ENCODE results near the gene ADH7.
"Not testable (repeated sequence)": the region's sequence is repeated elsewhere in the genome, so short reads cannot be mapped to it uniquely, and the experiment has no call there.

ADH7 gene

DNA sequence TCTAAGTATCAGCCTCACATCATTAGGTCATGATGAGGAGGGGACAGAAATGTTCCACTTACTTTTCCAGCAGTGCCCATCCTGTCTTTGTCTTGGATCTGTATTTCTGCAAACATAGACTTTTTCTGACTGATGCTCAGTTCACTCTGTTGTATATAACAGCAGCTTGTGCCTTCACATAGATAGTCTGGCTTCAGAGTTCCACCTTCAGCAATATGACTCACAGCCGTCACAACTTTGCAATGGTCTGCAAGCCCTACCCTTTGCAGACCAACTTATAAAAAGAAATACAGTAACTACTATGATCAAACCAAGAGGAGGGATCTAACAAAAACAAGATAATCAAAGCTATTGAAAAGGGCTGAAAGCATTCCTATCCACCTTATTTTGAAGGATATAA is at the start of gene ADH7:
TSS of gene ADH7 (minus strand) at position 189 of the 400 bp plus-strand sequence. CDS start at position 80, 109 bp downstream.
- no peak for DNase-seq

DNA sequence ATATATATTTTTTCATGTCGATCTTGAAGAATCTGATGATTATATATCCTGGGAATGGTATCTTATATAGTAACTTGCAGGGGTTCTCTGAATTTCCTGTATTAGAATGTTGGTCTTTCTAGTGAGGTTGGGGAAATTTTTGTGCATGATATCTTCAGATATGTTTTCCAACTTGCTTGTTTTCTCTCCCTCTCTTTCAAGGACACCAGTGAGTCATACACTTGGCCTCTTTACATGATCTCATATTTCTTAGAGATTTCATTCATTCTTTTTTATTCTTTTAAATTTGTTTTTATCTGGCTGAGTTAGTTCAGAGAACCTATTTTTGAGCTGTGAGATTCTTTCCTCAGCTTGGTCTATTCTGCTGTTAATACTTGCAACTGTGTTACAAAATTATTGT is 48.5 kb upstream of the ADH7 start:
- no peak for DNase-seq

DNA sequence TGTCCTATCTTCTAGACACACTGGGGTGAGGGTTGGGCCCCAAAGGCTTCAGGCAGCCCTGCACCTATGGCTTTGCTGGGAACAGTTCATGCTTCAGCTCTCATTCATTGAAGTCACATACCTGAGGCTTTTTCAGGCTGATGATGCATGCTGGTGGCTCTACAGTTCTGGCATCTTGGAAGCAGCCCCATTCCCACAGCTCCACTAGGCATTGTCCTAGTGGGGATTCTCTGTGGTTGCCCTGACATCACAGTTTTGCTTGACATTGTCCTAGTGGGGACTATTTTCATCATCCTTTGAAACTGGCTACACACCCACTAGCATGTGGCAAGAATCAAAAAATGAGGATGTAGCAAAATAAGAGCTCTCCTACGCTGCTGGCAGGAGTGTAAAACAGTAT is 38.0 kb upstream of the ADH7 start:
- no peak for DNase-seq

DNA sequence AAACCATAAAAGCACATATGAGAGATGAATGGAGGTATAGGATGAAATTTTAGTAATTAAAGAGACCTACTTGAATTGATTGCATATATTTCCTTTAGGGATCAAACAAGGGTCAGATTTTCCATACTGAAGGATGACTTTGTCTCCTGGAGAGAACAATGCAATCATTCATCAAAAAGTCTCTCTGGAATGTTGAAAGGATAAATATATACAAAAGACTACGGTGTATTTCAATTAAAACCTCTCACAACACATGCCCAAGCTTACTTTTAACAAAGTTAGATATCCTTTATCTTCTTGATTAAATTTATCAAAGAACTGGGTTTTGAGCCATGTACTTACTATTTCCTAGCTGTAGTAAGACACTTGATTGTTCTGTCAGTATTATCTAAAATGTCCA is 36.8 kb upstream of the ADH7 start:
- no peak for DNase-seq

DNA sequence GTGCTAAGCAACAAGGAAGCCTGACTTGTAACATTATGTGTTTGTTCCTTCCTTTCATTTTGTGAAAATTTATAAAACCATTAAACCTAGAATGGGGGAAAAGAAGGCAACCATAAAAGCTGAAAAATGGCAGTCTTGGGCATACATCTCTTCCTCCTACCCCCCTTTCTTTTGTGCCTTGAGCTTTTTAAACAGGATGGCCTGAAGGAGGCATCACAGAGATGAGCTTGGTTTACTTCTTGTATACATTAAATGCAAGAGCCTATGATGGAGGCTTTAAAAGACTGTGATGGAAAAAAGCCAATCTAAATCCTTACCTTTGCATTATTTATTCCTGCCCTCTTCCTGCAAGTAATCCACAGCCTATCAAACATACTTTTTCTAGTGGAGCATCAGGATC is 36.2 kb upstream of the ADH7 start:
- no peak for DNase-seq

DNA sequence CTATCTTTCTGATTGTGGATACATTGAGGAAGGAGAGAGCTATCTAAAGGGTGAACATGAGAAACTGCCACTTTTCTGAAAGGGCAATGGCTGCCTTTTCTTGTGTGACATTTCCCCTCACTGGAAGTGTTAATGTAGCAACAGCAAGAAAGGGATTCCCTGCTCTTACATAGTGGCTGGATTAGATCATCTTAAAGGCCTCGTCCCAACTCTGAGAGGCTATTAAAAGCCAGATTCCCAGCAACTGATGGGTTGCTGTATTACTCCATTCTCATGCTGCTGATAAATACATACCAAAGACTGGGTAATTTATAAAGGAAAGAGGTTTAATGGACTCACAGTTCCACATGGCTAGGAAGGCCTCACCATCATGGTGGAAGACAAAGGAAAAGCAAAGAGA is 33.7 kb upstream of the ADH7 start:
- DNase-seq, result no peak

DNA sequence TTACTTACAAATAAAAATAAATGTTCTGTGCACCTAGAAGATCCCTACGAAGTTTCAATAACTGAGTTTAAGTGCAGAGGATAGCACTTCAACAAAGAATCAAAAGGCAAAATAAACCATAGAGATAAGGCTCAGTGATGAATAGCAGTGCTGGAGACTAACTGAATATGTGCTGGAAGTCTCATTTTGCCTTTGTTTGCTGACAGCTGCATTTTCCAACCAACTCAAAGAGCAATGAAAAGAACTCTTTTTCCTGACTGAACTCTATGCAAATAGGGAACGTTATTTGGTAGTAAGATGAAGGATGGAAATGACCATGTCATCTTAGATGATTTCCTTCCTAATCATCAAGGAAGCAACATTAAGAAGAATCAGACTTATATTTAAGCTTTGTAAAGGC is 32.7 kb upstream of the ADH7 start:
- no peak for DNase-seq

DNA sequence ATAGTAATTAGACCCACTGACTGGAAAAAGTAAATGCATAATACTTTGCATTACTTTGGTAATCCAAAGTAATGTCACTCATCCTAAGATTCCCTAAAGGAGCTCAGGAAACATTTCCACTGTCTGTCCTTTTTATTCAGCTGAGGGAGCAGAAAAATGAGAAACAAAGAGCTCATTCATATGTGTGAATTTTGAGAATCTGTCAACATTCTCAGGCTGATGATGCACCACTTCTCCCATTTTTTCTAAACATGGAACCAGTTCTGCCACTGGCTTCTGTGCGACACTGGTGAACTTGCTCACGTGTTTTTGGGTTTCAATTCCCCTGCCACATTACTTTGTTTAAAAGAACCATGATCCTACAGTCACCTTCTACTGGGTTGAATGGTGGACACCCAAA is 28.4 kb upstream of the ADH7 start:
- no peak for DNase-seq

DNA sequence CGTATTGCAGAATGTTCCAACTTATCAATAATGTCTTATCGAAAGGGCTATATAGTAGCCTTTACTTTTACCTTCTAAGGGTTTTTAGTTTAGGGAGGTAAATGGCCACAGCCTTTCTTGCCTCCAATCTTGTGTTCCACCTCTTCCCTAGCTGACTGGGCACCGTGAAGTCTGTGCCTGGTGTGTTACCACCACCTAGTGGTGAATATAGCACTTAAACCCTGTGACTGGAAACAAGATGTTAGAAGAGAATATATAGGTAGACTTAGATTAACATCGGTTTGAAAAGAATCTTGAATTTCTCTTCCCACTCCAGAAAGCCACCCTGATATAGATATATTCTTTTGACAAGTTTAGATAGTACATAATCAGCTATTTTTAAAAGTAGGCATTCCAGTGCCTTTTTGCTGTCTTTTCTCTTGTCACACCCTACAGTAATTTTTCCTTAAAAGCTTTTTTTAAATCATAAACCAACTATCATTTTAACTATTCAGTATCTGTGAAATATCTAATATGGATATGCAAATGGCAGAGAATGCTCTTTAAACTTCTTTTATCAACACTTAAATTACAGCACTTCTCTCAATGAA is 27.8 kb upstream of the ADH7 start:
- DNase-seq, result no peak

DNA sequence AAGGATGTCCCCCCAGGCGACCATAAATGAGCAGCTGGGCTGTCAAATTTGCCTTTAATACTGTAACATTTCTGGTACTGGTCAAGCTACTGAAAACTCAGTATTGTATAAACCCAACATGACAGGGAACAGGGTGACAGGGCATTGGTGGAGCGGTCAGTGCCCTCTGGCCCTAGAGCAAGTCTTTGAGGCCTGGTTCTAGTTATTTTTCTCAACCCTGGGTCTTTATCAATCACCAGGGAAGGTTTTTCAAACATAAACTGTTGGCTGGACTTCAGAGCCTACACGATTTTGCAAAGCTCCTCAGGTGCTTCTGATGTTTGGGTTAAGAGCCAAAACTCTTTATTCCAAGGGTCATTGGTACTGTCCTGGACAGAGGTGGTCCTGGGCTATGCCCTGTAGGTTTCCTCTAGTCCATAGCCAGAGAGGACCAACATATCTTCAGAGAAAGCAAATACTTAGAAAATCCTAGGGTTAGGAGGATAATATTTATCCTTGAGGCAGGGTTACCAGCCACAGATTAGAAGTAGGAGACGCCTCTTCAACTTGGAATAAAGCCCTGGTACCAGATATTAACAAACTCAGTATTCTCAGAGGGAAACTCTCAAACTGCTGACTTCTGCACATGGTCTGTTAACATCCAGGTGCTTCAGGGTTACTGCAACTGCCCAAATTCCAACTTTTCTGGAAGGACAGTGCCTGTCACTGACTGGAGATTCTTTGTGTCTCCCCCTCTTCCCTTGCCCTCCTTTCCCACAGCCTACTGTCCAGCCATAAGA is 26.7 kb upstream of the ADH7 start:
- no peak for DNase-seq

DNA sequence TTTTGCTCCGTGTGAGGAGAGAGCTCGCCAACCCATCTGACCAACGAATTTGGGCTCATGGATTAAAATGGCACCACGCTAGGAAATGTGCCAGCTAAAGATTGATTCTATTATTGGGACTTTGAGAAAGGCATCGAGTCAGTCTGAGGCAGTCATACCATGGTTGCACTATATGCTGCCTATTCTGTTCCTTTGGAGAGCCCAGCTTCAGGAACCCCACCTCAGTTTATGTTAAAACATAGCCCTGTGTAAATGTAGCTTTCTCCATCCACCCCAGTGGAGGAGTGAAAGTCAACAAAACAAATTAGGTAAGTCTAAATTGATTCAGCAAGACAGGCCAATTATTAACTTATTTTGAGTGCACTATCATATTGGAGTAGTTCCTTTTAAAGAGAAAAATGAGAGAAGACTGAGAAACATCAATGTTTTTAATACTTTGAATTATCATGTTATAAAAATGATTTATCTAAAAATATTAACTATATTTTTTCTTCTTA is 24.5 kb upstream of the ADH7 start:
- no peak for DNase-seq

DNA sequence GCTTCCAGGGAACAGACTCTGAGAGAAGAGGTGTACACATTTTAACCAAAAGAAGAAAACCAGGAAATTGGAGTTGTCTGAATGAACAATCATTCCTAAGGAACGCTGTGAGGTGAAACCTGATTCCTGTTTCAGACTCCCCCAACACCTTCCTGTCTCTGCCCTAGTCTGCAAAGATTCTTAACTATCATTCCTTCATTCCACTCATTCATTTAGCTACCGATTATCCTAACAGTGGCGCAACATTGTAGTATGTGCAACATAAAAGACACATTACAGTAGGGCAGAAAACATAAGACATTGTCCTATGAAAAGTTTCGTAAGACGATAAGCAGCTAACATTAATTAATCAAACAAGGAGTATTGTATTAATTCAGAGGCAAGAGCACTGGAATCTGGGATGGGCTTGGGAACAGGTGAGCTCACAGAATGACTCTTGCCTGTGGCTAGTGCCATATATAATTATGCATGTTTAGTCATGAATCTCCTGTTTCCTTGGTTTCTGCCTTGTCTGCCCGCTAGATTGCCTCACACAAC is 23.8 kb upstream of the ADH7 start:
- DNase-seq, result no peak

DNA sequence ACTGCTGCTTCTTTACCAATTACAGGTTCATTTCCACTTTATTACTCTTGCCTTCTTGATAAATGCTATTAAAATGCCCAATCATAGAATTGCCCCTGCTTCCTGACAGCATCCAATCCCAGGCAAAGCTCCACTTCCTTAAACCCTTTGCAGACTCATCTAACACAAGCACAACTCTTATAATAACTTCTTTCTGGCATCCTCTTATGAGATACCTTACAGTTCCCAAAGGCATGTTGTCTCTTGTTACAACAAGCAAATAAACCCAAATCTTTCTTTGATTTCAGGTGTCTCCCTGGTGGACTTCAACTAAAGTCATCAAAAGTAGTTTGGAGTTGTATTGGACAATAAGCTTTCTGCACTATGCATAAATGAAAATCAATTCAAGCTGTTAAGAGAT is 22.5 kb upstream of the ADH7 start:
- no peak for DNase-seq

DNA sequence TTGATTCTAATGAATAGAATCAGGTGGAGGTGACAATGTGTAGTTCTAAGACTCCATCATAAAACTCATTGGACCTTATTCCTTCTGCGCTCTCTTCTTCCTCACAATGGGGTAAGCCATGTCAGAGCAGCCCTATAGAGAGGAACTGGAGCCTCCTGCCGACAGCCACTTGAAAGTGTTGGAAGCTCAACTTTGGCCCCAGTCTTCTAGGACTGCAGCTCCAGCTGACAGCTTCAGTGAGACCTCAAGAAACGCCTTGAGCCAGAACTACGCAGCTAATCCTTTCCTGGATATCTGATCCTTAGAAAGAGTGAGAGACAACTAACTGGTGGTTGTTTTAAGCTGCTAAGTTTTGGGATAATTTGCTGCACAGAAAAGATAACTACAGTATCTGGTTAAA is 22.1 kb upstream of the ADH7 start:
- DNase-seq, result no peak

DNA sequence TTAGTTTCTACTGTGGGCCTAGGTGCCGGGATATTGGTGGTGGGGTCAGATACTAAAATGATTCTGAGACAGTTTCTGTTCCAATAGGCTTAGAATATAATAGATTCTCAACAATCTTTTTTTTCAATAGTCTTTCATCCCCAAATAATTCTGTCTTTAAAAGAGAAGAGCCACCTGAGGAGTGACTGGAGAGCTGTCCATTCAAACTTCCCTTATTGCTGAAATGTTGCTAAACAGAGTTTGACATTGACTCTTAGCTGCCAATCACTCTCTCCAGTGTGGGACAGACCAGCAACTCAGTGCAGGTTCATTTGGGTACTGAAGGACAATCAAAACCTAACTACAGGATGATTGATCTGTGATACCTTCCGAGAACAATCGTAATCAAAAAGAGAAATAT is 12.4 kb upstream of the ADH7 start:
- no peak for DNase-seq

DNA sequence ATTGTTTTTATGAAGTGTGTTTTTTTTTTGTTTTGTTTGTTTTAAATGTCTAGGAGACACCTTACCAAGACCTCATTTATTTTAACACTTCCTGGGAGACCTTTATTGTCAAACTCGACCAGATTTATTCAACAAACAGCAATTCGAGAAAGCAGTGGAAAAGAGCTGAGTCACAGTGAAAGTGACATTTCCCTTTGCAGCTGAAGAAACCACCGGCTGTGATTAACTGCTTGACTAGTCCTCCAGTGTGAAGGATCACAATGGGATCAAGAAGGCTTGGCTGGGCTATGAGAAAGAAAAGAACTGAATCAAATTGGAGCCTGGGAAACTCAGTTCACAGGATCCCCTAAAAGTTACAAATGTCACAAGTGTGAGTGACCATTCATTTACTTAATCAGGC is 11.9 kb upstream of the ADH7 start:
- DNase-seq, result no peak

DNA sequence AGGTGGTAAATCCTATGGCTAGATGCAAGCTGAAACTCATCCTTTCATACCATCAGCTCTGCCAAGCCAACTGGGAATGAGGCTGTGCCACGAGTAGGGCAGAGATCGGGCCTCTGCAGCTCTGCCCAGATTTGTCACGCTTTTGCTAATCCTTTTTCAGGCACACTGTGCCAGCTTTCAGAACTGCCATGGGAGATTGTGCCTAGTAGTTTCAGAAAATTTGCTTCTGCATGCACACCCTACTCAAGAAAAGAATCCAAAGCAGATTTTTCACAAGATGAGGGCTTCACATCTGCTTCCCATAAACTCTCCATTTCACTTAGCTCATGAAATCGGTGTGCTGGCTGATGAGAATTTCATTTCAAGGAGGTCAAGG is 3.3 kb upstream of the ADH7 start:
- DNase-seq, result no peak

DNA sequence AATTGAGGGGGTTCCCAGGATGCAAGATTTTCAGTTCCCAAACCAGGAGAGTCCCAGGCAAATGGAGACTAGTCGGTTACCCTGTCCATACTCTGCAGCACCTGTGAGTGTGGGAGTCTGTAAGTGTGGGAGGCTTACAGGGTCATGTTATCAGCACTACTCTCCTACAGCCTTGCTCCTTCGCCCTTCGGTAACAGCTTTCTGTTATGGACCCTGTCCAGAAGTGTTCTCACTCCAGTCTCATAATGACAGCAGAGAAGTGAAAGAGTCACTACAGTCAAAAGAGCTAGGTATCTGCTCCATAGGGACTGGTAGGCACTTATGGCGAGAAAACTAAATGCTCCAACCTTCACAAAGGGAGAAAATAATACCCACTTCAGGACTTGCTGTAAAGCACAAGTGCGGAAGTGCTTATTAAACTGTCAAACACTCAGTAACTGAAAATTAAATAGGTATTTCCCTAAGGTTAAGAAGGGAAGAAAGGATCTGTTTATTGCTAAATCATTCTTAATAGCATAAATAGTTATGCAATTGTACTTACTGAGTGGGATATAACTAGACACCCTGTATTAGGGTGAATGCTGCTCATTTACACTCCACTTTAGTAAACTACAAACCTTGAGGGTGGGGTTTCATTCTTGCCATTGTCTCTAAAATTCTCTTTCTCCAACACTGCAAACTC is 2.7 kb upstream of the ADH7 start:
- DNase-seq, result no peak

DNA sequence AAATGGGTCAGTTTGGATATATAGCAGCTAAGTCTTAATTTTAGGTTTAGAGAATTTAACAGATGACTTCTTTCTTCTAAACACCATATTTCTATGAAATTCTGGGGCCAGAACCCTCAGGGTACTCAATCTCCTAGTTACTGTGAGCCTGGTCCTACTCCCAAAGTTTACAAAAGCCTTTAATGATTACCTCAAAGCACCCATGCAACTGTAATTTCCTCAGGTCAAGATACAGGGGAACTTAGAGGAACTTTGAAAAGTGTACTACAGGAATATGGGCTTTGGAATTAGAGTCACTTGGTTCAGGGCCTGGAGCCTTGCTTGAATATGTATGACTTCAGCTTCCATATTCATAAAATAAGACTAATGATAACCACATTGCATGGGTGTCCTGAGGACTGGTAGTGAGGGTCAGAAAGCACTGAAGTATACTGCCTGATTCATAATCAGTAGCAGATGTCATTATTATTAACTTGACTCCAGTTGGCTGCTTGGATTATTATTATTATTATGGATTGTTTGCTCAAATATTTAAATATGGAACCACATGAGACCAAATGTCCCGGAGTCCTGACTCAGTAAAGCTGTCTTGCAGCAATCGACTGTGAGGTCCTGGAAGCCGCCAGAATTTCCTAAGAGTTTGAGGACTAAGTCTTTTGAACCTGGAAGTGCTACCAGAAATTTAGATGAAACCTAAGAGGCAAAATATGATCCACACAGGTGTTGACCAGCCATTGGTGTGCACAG is 2.0 kb upstream of the ADH7 start:
- DNase-seq, result no peak

DNA sequence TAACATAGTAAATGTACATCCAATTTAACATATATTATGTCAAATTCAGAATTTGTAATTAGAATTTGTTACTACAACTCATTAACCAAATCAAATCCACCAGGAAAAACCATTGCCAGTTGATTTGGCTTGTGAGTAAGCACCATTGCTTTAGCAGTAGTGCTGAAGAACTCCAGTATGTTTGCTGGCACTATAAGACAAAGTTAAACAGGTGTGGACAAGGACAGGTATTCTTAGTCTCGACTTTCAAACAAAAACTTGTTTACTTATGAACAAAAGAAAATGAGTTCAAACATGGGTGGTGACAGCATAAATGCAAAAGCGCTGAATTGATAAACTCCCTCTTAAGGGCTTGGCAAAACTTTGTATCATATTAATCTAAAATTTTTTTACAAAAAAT is 1.3 kb upstream of the ADH7 start:
- DNase-seq, result no peak

DNA sequence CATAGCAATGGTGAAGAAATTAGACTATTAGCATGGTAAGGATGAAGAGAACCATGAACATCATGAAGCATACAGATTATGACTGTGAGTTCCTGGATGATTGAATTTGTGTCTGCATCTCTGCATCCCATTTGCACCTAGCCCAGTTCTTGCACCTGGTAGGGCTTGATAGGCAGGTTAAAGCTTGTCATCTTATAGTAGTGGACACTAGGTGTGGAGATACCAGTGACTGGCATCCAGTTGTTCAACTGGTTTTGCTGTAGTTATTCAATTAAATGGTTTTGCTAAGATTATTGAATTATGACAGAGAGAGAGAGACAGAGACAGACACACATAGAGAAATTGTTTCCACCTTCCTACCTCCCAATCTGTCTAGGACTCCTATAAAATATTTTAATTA is 5.0 kb downstream of the ADH7 start:
- no peak for DNase-seq

DNA sequence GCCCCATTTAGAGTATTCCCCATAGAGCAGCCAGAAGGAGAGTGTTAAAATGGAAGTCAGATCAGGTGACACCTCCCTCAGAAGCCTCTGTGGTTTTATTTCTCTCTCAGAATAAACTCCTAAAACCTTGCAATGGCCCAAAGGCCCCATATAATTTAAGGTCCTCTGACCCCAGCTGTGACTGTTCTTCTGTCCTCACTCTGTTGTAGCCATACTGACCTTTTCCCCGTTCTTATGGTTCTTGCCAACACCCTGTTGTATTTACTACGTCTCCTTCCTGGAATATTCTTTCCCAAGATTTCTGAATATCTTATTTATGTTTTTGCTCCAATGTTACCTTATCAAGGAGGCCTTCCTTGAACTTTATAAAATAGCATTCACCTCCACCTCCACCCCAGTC is 18.0 kb downstream of the ADH7 start:
- DNase-seq, result no peak

DNA sequence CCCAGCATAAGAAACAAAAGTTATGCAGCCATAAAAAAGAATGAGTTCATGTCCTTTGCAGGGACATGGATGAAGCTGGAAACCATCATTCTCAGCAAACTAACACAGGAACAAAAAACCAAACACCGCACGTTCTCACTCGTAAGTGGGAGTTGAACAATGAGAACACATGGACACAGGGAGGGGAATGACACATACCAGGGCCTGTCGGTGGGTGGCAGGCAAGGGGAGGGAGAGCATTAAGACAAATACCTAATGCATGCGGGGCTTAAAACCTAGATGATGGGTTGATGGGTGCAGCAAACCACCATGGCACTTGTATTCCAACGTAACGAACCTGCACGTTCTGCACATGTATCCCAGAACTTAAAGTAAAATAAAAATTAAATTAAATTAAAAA is 19.4 kb downstream of the ADH7 start:
- not testable (repeated sequence) for DNase-seq
